GM21576 (cell line): Measurements from ENCODE around the gene GPR137C.

ENCODE experiments used
- ATAC-seq: cut with Tn5 transposase; IDR thresholded peaks from one replicate; pipeline ENCODE4 v1.9.1; 2021; ENCODE audit warnings: mild to moderate bottlenecking, moderate library complexity; ENCODE audit not compliant: unreplicated experiment

GPR137C gene, protein sequence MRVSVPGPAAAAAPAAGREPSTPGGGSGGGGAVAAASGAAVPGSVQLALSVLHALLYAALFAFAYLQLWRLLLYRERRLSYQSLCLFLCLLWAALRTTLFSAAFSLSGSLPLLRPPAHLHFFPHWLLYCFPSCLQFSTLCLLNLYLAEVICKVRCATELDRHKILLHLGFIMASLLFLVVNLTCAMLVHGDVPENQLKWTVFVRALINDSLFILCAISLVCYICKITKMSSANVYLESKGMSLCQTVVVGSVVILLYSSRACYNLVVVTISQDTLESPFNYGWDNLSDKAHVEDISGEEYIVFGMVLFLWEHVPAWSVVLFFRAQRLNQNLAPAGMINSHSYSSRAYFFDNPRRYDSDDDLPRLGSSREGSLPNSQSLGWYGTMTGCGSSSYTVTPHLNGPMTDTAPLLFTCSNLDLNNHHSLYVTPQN

DNA sequence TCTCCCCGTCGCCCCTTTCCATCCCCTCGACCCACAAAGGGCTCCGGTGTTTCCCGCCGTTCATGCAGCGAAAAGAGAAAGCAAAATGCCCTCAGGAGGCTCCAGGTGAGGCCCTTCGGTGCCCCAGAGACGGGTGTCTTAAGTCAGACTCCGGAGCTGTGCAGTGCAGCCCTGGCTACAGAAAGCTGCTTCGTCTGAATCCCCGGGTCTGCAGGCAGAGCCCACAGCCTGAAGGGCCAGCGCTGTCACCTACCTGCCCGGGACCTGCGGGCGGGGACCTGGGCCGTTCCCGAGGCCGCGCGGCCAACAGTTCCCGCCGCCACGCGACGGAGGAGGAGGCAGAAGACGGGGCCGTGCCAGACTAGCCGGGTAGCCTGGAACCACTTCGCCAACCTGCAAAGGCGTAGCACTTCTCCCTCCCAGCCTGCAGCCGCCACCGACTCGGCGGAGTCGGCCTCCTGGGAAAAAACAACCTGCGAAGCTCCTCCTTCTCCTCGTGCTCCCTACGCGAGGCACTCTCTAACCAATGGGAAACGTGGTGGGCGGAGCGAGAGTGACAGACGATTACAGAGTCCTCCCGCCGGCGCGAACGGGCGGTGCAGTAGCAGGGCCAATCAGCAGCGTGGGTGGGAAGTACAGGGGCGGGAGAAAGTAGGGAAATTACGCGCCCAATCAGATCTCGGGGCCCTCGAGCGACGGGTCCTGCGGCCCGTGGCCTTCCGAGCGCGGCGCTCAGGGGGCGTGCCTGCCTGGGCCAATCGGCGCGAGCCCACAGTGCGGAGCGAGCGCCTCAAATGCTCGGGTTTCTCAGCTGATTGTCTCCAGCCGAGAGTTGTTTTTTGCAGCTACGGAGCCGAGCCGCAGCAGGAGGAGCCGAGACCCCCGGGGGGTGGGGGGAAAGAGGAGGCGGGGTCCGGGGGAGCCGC, at the start of gene GPR137C, which contains the start of gene TXNDC16:
Gene GPR137C (plus strand): TSS at position 774 of the 926 bp plus-strand sequence. CDS start 312 bp downstream, outside the sequence.
Gene TXNDC16 (minus strand): TSS at position 443 of the 926 bp plus-strand sequence. CDS start 8,948 bp downstream, outside the sequence.
- peak; percentile 95 for ATAC-seq

DNA sequence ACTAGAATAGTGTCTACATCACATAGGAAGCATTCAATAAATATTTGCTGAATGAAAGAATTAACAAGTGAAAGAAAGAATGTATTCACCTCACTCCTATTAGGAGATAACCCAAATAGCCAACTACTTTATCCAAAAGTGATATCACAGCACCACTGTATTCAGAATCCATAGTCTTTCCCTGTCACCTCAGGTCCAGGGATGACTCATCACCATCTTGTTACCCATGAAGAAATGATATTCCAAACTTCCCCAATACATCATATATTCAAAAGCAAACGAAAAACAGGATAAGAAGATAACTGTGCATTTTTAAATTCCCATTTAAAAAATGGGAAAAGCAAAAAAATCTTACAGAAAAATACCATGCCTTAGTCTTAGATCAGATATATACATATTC, 39.4 kb upstream of the GPR137C start:
- no peak for ATAC-seq

DNA sequence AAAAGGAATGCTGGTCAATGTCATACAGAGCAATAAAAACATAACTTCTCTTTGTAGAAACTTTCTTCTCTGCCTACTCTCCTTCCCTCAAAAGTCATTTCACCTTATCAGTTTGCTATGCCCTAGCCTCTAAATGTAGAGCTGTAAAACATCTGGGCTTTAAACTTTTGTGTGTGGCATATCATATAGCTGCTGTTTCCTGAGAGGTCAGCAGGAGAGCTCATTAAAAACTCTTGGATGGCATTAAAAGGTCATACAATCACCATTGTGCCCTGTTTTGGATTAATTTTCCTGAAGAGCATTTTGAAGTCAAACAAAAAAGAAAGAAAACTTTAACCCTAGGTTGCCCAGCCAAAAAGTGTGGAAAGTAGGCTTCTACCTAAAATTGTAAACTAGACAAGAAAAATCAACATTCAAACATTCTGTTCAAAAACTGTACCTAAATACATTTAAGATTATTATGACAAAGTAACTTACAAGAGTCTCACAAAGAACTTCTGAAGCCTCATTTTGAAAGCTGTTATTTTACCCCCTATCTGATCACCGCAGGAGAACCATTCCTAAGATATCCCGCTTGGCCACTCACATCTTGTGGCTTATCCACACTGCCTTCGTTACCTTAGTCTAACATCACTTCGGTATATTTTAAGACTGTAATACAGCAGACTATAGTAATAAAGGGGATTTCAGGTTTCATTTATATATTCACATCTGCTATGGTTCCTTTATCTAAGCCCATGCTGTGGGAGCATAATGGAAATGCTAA, 38.4 kb upstream of the GPR137C start:
- no peak for ATAC-seq

DNA sequence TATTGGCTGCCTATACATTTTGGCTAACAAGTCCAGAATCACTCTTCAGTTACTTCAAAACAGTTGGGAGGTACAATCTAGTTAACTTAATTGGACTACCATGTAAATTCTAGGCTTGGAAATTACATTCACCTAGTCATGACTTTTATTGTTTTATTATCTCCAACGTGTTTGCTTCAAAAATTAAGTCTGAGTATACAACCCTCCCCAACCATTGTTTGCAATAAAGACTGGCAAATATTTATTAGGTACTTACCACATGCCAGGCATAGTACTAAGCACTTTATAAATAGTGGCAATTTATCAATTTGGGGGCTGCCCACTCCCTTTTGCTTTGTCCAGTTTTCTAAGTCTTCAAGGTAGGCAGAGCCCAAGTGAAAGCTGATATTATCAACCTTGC, 30.6 kb upstream of the GPR137C start:
- ATAC-seq, result no peak

DNA sequence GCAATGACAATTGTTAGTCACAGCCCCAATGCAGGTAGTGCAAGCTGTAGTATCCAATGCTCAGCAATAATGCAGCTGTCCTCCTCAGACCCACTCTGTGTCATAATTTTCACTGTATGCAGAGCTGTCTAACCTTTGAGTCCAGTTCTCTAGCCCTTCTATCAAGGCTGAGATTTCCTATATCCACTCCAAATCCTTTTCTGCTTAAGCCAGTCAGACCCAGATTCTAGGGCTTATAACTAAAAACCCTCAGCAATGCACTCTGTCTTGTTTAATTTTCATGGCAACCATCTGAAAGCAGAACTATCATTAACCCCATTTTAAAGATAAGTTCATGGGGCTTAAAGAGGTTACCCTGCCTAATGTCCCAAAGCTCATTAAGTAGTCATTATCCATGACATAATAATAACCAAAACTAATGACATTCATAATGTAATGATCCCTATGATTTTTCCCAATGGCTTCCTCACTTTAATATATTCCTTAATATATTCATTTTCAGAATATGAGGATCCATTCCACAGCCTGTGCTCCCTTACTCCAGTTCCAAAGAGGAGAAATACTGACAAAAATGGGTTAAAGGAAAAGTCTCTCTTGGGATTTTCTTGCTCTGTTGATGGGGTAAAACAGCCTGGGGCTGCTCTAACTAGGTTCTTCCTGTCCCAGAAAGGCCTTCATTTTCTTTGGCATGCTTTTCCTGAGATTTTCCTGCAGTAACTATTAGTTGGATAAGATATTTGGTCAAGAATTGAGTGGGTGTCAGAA, 29.9 kb upstream of the GPR137C start:
- no peak for ATAC-seq

DNA sequence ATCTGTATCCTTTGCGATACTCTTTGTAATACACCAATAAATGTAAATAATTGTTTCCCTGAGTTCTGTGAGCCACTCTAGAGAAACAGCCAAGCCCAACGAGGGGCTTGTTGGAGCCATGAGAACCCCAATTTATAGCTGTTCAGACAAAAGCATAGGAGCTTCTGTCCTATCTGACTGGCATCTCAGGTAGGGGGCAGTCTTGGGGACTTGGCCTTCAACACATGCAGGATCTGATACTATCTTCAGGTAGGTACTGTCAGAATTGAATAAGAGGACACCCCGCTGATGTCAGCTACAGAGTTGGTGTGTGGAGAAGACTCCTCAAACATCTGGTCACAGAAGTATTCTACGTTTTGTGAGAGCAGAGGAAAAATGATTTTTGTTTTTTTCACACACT, 25.6 kb upstream of the GPR137C start:
- no peak for ATAC-seq

DNA sequence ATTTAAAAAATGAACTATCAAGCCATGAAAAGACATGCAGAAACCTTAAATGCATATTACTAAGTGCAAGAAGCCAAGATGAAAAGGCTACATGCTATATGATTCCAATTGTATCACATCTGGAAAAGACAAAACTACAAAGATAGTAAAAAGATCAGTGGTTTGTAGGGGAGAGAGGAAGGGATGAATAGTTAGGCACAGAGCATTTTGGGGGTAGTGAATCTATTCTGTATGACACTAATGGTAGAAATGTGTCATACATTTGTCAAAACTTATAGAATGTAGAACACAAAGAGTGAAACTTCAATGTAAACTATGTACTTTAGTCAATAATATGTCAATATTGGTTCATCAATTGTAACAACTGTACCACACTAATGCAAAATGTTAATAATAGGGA, 21.2 kb upstream of the GPR137C start:
- ATAC-seq, result no peak

DNA sequence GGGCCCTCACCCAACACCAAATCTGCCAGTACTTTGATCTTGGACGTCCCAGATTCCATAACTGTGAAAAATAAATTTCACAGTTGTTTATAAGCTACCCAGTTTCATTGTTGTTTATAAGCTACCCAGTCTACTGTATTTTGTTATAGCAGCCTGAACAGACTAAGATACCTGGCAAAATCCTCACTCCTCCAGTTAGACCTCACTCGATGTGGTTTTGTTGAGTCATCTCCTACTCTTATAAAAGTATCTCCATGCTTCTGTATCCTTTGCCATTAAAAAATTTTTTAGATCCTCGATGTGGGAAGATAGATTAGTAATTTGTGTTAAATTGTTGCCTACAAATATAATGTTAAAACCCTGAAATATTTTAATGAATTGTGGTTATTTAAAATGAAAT, 16.4 kb upstream of the GPR137C start:
- no peak for ATAC-seq

DNA sequence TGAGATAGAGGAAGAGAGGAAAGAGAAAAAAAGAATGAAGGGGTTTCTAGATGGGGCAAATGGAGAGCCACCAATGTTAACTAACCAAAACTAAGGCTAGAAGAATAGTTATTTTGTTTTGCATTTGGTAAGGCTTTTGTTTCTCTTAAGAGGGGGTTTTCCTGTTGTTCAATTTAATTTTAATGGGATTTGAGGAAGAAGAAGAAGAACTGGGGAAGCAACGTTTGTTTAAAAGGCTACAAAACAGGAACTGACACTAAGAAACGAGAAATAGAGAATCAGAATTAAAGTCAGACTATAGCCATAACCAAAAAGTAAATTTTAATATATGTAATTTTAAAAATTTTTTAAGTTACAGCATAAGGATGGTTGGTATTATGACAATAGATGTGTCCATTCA, 14.0 kb upstream of the GPR137C start:
- ATAC-seq, result no peak

DNA sequence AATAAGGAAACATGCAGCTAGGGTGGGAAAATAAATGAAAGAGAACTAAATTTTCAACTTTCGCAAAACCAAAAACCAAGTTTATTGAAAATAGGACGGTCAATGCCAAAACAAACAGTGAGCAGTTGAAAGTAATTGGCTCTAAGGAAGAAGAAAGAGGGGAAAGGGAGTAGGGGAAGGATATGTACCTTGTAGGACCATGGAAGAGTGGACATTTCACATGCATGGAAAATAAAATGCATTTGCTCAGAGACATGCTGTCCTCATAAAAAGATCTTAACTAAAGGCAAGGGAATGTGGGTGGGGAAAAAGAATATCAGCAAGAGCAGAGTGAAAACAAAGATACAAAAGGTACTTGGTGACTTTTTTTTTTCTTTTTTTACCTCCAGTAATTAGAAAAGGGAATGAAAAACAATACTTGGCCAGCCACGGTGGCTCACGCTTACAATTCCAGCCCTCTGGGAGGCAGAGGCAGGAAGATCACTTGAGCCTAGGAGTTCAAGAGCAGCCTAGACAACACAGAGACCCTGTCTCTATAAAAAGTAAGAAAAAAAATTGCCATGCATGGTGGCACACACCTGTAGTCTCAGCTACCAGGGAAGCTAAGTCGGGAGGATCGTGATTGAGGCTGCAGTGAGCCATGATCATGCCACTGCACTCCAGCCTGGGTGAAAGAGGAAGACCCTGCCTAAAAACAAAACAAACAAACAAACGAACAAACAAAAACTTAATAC, 6.9 kb upstream of the GPR137C start:
- no peak for ATAC-seq

DNA sequence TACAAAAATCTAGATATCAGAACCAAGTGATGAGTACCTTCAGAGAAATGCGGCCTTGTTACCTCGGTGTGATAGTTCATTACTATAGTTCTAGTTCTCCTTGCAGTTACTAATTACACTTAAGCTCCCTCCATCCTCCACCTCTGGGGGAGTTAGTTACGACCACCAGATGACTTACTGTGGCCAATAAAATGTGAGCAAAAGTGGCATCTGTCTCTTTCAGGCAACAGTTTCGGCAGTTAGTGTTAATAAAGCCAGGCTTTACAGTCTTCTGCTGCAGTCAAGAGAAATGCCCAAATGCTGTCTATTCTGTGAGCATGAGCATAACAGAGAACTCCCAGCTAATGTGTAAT, 6.3 kb upstream of the GPR137C start:
- no peak for ATAC-seq

DNA sequence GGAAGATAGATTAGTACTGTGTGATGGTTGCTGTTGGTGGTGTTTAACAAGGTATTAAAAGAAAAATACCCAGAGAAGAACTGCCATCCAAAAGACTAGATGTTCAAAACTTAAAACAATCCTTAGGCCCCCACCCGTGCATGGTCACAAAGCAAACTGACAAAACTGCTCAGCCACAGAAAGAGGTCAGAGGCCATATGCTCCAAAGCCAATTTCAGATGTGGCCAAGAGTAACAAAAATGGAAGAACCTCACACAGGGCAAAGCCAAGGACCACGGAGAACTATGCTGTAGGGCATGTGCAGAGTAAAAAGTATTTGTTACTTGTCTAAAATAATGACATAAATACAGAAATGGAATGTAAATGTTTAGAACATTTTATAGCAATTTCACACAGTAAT, 5.6 kb upstream of the GPR137C start:
- ATAC-seq, result no peak

DNA sequence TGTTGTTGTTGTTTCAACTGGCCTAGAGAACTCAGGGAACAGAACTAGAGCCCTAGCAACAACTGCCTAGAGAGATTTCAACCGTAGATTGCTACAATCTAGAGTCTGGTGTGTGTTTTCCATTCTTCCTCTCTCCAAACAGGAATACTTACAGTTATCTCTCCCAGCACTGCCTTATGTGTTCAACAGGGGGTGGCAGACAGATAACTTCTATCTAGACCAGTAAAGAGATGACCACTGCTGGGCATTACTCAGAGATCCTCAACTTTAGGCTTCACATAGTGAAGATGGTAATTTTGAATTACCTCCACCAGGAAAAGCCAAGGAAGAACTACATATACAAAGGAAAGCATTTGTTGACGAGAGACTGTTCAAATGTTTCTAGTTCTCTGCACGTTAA, 5.1 kb upstream of the GPR137C start:
- no peak for ATAC-seq

DNA sequence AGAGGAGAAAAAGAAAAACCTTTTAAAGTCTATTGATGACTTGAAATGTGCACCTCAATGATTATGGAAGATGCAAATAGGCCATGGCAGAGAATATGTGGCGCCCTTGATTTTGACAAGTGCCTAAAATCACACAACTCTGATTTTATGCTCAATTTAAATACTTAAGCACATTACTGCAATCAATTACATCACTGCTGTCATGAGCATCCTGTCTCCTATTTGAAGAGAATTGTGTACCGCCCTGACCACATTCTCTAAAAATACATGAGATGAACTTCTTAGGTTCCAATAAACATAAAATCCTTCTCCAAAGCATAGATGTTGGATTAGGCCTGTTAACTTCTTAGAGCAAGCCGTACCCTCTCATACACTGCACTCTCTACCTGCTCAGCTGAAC, 2.0 kb upstream of the GPR137C start:
- ATAC-seq, result no peak

DNA sequence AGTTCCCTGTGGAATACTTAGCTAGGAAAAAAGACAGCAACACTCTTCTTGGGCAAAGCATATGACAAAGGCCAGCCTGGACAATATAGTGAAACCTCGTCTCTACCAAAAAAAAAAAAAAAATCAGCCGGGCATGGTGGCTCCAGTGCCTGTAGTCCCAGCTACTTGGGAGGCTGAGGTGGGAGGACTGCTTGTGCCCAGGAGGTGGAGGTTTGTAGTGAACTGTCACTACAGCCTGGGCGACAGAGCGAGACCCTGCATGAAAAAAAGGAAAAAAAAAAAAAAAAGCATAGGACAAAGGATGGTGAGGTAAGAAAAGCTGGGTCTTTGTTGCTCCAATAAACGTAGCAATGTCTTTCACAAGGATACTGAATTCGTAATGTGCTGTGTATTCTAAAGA, 1.4 kb upstream of the GPR137C start:
- no peak for ATAC-seq

DNA sequence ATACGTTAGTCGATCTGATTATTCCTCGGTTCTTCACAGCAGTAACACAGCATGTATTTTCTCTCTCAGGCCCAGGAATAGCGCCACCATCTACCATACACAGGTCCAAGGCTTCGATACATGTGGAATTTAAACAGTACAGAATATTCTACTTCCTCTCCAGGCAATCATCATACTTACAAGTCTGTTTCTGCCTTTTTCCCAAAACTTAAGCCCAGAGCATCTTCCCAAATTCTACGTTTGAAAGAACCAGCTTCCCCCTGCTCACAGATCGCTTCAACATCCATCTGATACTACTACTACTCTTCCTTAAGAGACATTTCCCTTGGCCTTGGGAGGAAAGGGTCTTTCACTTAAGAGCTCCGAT, 957 bp upstream of the GPR137C start:
- ATAC-seq, result no peak

DNA sequence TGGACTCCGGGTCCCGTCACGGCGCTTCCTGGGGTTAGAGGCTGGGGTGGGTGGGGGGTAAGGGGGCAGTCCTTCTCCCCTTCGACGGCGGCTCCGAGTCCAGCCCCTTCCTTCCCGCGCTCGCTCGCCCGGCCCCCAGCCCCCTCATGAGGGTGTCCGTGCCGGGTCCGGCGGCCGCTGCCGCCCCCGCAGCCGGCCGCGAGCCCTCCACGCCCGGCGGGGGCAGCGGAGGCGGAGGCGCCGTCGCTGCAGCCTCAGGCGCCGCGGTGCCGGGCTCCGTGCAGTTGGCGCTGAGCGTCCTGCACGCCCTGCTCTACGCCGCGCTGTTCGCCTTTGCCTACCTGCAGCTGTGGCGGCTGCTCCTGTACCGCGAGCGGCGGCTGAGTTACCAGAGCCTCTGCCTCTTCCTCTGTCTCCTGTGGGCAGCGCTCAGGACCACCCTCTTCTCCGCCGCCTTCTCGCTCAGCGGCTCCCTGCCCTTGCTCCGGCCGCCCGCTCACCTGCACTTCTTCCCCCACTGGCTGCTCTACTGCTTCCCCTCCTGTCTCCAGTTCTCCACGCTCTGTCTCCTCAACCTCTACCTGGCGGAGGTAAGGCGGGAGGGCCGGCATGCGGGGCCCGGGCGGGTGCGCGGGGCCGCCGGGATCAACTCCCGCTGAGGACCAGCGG, 500 bp downstream of the GPR137C start:
- peak; percentile 18 for ATAC-seq

DNA sequence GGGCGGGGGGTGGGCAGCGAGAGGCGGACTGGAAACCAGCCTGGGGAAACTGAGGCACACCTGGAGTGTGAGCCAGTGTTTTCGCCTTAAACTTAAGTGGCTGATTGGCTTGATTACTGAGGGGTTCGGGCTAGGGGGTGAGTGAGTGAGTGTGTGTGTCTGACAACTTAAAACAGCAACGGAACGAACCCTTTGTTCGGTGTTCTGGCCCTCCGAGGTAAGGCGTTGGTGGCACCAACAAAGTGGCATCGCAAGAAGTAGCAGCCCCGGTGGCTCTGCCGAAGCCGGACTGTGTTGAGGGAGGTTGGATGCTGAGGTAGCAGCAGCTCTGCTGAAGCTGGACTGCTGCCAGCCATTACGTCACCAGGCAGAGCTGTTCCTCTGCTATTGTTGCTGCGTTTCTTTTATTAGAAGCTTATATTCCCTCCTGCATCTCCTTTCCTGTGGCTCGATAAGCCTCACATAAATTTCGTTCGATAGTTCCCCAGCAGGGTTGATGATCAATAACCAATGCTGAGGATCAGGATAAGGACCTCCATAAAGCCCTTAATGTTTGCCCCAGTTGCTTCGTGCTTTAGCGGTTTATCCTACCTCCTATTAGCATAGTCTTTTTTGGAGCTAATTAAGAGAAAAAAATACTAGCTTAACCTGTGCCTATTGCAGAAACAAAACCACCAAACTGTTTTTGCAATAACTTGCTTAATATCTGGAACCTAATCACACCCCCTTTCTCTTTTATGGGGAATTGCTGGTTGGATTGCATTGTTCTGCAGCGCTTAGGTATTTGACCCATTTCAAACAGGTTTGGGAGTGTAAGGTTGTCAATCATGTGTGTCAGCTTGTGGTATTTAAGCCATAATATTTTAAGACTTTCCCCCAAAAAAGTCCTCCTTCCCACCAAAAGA, 1.3 kb downstream of the GPR137C start:
- ATAC-seq, result no peak
